Tibial nerve (tissue), 3 donors: ENCODE data around the gene BACH2.

Experiments used
- POLR2A ChIP-seq, 2 donors: fragments of 450-650 bp; IDR thresholded peaks; one replicate each; pipeline ENCODE4 v1.6.1; 2017; ENCODE audit warnings: antibody characterized with exemption in 2 of 2, mild to moderate bottlenecking in 2 of 2, moderate library complexity in 2 of 2
- TF ChIP-seq, protein P1 (sequence below), 5 experiments: fragments of 200-600 bp in 3 of 5; fragments of 450-650 bp in 2 of 5; sonication (generic) in 3 of 5; IDR thresholded peaks; one replicate each; pipeline ENCODE4 v1.5.1; 2016 to 2019; ENCODE audit warnings: antibody characterized with exemption in 5 of 5, mild to moderate bottlenecking in 3 of 5, moderate library complexity in 2 of 5

DNA sequence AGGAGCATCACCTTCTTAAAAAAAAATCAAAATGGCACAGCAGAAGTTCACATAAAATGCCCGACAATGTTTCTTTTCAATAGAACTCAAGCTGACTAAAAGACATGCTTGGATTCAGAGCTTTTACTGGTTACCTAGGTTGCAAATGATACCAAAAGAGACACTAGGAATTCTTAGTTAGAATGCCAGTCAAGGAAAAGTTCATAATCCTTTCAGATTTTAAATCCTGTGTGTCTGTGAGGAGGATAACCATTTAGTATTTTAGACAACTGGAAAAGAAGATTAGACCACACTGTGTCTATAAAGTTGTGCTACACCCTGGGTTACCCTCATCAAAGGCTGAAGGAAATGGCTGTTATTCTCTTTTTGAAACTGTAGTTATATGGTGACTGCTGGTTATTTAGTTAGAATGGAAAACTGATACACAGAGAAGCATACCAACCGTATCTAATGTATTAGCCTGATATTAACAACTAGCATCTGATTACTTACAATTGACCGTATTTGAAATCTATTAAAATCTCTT lies 262.8 kb downstream of the BACH2 start:
- TF ChIP-seq, protein P1, sequence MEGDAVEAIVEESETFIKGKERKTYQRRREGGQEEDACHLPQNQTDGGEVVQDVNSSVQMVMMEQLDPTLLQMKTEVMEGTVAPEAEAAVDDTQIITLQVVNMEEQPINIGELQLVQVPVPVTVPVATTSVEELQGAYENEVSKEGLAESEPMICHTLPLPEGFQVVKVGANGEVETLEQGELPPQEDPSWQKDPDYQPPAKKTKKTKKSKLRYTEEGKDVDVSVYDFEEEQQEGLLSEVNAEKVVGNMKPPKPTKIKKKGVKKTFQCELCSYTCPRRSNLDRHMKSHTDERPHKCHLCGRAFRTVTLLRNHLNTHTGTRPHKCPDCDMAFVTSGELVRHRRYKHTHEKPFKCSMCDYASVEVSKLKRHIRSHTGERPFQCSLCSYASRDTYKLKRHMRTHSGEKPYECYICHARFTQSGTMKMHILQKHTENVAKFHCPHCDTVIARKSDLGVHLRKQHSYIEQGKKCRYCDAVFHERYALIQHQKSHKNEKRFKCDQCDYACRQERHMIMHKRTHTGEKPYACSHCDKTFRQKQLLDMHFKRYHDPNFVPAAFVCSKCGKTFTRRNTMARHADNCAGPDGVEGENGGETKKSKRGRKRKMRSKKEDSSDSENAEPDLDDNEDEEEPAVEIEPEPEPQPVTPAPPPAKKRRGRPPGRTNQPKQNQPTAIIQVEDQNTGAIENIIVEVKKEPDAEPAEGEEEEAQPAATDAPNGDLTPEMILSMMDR (IDR thresholded peaks at IDR 0.05): no peak
- TF ChIP-seq POLR2A (IDR thresholded peaks at IDR 0.05): no peak
